HepG2 (cell line): ENCODE results near the gene ZNF547. TPM values are rescaled to one million over a fixed set of nuclear protein-coding genes. Genes with fewer than 3 reads are reported as not detected.

ENCODE experiments used
- ATF5 ChIP-seq: sonication (generic); formaldehyde crosslinking; IDR thresholded peaks from 2 replicates; pipeline ENCODE4 v1.4.0; 2020; ENCODE audit warnings: mild to moderate bottlenecking, low read depth, missing genetic modification reagents
- ATF7-NPFF ChIP-seq: sonication (generic); formaldehyde crosslinking; IDR thresholded peaks from 2 replicates; pipeline ENCODE4 v1.8.1; 2023; ENCODE audit warnings: mild to moderate bottlenecking, low read depth, missing genetic modification reagents, moderate library complexity
- BCLAF1 ChIP-seq: fragments of 450-650 bp; IDR thresholded peaks from 2 replicates; pipeline ENCODE4 v1.6.1; 2017; ENCODE audit warnings: mild to moderate bottlenecking
- HINFP ChIP-seq: sonication (generic); formaldehyde crosslinking; IDR thresholded peaks from 2 replicates; pipeline ENCODE4 v1.4.0; 2020; ENCODE audit warnings: low read depth, mild to moderate bottlenecking, missing genetic modification reagents
- JUN ChIP-seq: sonication (generic); formaldehyde crosslinking; IDR thresholded peaks from 2 replicates; pipeline ENCODE4 v1.4.0; 2020; ENCODE audit warnings: mild to moderate bottlenecking, missing genetic modification reagents
- NFIC ChIP-seq: IDR thresholded peaks from 2 replicates; pipeline ENCODE4 v1.6.1; 2012; ENCODE audit warnings: mild to moderate bottlenecking, low read length, inconsistent platforms
- PHF20 ChIP-seq: sonication (generic); formaldehyde crosslinking; IDR thresholded peaks from 2 replicates; pipeline ENCODE4 v1.5.0; 2020; ENCODE audit warnings: mild to moderate bottlenecking, missing genetic modification reagents
- PHF5A ChIP-seq: IDR thresholded peaks from one replicate; pipeline ENCODE4 v1.6.1; 2018; ENCODE audit warnings: low read depth, missing genetic modification reagents; ENCODE audit not compliant: unreplicated experiment
- POLR2AphosphoS5 ChIP-seq: IDR thresholded peaks from 2 replicates; pipeline ENCODE4 v1.6.1; 2012; ENCODE audit warnings: low read depth, low read length
- SMAD3 ChIP-seq: sonication (generic); formaldehyde crosslinking; IDR thresholded peaks from 2 replicates; pipeline ENCODE4 v1.4.0; 2020; ENCODE audit warnings: missing genetic modification reagents
- SPEN ChIP-seq: sonication (generic); formaldehyde crosslinking; IDR thresholded peaks from 2 replicates; pipeline ENCODE4 v1.5.1; 2020; ENCODE audit warnings: low read depth, mild to moderate bottlenecking, missing genetic modification reagents
- TCF7 ChIP-seq: sonication (generic); IDR thresholded peaks from 2 replicates; pipeline ENCODE4 v1.6.1; 2016; ENCODE audit warnings: antibody characterized with exemption, low read depth
- ZBTB39 ChIP-seq: sonication (generic); formaldehyde crosslinking; IDR thresholded peaks from 2 replicates; pipeline ENCODE4 v1.5.0; 2020; ENCODE audit warnings: missing genetic modification reagents
- ZGPAT ChIP-seq: IDR thresholded peaks from 2 replicates; pipeline ENCODE4 v1.6.1; 2016; ENCODE audit warnings: mild to moderate bottlenecking
- ZKSCAN8 ChIP-seq: IDR thresholded peaks from 2 replicates; pipeline ENCODE4 v1.6.1; 2016; ENCODE audit warnings: borderline replicate concordance, missing genetic modification reagents, missing compliant biosample characterization
- ZNF296 ChIP-seq: sonication (generic); formaldehyde crosslinking; conservative IDR thresholded peaks from 2 replicates; pipeline ENCODE4 v1.5.0; 2020; ENCODE audit warnings: mild to moderate bottlenecking, missing genetic modification reagents
- ZNF34 ChIP-seq: sonication (generic); formaldehyde crosslinking; IDR thresholded peaks from 2 replicates; pipeline ENCODE4 v1.4.0; 2020; ENCODE audit warnings: mild to moderate bottlenecking, missing genetic modification reagents, borderline replicate concordance
- ZNF556 ChIP-seq: sonication (generic); formaldehyde crosslinking; IDR thresholded peaks from 2 replicates; pipeline ENCODE4 v1.4.0; 2020; ENCODE audit warnings: mild to moderate bottlenecking, missing genetic modification reagents, borderline replicate concordance
- polyA plus RNA-seq, 8 experiments: library from polyadenylated mRNA; depleted of rRNA in 3 of 8; stranded (reverse) in 7 of 8; unstranded in 1 of 8; fragments of >200 nt; fragmentation: Illumina TruSeq in 4 of 8; extraction: Trizol in 4 of 8; gene quantifications; 2 replicates each; pipeline versions ENCODE4 v1.2.1 to v1.2.3, GENCODE V29; 2011 to 2016; ENCODE audit warnings: low read depth in 4 of 8, missing spikeins in 1 of 8, mixed read lengths in 1 of 8; ENCODE audit not compliant: insufficient read depth in 1 of 8
- total RNA-seq, 5 experiments: library from RNA; depleted of rRNA; stranded (reverse); fragments of >200 nt; fragmentation: Illumina TruSeq; extraction: Trizol; gene quantifications; 2 replicates each; pipeline ENCODE4 v1.2.3, GENCODE V29; 2016; ENCODE audit warnings: low read depth in 1 of 5

ZNF547 gene
- total and polyA plus RNA-seq, 2 of the 13 experiments (the other 11 are each of a cell fraction or from before 2014, with no cell fraction given), result 2.0 to 2.6 TPM

- TF ChIP-seq BCLAF1 (no peak), ATF7-NPFF (no peak), ZKSCAN8 (CRISPR knock-in tag) (0 out of 2 replicates have a peak, but pooled peaks have one; percentile 55), HINFP (peak; percentile 81; the same call in 1 of the 2 replicates), ZBTB39 (no peak), NFIC (no peak), ZNF296 (CRISPR knock-in tag) (no peak), ATF5 (peak; percentile 81; the same call in 1 of the 2 replicates), JUN (CRISPR knock-in tag) (no peak), PHF5A (CRISPR knock-in tag) (no peak), SPEN (CRISPR knock-in tag) (peak; percentile 89), ZNF556 (CRISPR knock-in tag) (peak; percentile 89), PHF20 (CRISPR knock-in tag) (peak; percentile 95), SMAD3 (CRISPR knock-in tag) (no peak), ZNF34 (CRISPR knock-in tag) (no peak), POLR2AphosphoS5 (peak; percentile 73), ZGPAT (peak; percentile 67; the same call in 1 of the 2 replicates), TCF7 (no peak)
Observed at GRCh38 chr19:57350877-57351805, 12.2 kb upstream of the ZNF547 start, which contains the start of gene ZNF304 (continued).
